ENCODE measurements around the gene ATF7.

DNA sequence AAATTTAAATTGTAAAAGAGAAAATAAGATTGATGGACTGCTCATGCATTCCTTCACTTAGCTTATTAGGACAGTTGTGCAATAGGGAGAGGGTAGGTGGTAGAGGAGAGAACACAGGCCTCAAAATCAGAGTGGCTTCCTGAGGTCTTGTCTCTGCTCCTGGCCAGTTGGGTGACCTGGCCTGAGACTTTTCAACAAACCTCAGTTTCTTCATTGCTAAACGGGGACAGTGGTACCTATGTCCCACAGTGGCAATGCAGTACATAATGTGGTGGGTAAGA, 129.5 kb downstream of the ATF7 start:
- TF ChIP-seq CTCF (IDR thresholded peaks at IDR 0.05; ENCODE audit: extremely low read depth in 1 of 2, insufficient read depth in 1 of 2, low read depth in 1 of 2, low read length in 2 of 2) (no peak), EZH2 (IDR thresholded peaks at IDR 0.05; ENCODE audit: borderline replicate concordance, low read depth, low read length, severe bottlenecking) (no peak), MAX (IDR thresholded peaks at IDR 0.05; ENCODE audit: insufficient read depth, insufficient read length) (no peak), POLR2A (IDR thresholded peaks at IDR 0.05; ENCODE audit: low read depth, low read length) (no peak), POLR2AphosphoS5 (IDR thresholded peaks at IDR 0.05; ENCODE audit: insufficient read depth, low read depth, low read length) (no peak), MYC (IDR thresholded peaks at IDR 0.05; ENCODE audit: low read depth, low read length) (no peak), FOS (IDR thresholded peaks at IDR 0.05; ENCODE audit: borderline replicate concordance, insufficient read depth, low read length) (no peak), JUN (IDR thresholded peaks at IDR 0.05; ENCODE audit: borderline replicate concordance, insufficient read depth, insufficient read length, low read depth) (no peak), GATA2 (IDR thresholded peaks at IDR 0.05; ENCODE audit: insufficient read depth, insufficient read length, low read depth, low read length) (no peak)
